GM12865 (cell line): ENCODE measurements around the gene CTSZ.

ENCODE experiments used
- DNase-seq: peaks from one replicate; pipeline ENCODE4 v3.0.0; 2010; ENCODE audit warnings: low read depth
- H3K4me3 ChIP-seq: 2 replicates; pipeline ENCODE4 v1.5.1; 2011; ENCODE audit warnings: mild to moderate bottlenecking, low read depth, low read length, control low read depth
- TF ChIP-seq, protein P1 (sequence below): IDR thresholded peaks from 2 replicates; pipeline ENCODE4 v1.5.1; 2011; ENCODE audit warnings: low read length, control low read depth, low read depth, inconsistent platforms; ENCODE audit not compliant: insufficient read depth; ENCODE audit errors: missing control alignments

Gene CTSZ

DNA sequence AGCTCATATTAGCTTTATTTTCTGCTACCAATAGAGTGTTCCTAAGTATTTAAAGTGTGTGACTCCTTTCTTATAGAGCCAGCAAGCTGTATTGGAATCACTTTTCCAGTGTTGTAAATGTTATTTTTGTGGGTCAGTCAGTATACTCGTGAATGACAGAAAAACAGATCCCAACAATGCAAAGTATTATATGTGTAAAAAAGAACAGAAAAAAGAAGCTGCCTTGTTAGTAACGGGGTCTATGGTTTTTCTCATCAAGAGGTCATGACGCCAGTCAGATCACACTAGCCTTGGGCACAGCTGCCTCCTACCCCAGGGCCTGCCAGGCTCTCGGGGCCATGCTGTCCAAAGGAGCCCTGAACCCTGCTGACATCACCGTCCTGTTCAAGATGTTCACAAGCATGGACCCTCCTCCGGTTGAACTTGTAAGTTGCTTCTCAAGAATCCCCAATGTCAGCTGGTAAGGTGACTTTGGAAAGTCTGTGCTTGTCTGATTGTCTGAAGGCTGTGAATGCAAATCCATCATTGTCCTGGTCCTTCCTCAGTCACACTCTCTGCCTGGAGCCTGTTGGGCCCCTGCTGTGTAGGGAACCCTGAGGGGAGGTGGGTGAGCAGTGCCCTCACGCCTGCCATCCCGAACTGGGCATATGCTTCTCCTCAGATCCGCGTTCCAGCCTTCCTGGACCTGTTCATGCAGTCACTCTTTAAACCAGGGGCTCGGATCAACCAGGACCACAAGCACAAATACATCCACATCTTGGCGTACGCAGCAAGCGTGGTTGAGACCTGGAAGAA is 16.2 kb downstream of the CTSZ start:
- H3K4me3 ChIP-seq = no peak overlapping the region
- no peak for DNase-seq
- TF ChIP-seq, protein P1, sequence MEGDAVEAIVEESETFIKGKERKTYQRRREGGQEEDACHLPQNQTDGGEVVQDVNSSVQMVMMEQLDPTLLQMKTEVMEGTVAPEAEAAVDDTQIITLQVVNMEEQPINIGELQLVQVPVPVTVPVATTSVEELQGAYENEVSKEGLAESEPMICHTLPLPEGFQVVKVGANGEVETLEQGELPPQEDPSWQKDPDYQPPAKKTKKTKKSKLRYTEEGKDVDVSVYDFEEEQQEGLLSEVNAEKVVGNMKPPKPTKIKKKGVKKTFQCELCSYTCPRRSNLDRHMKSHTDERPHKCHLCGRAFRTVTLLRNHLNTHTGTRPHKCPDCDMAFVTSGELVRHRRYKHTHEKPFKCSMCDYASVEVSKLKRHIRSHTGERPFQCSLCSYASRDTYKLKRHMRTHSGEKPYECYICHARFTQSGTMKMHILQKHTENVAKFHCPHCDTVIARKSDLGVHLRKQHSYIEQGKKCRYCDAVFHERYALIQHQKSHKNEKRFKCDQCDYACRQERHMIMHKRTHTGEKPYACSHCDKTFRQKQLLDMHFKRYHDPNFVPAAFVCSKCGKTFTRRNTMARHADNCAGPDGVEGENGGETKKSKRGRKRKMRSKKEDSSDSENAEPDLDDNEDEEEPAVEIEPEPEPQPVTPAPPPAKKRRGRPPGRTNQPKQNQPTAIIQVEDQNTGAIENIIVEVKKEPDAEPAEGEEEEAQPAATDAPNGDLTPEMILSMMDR = no peak

GRCh38 chr20:58989196-58989595 is 17.9 kb downstream of the CTSZ start:
- H3K4me3 ChIP-seq = no peak overlapping the region
- TF ChIP-seq, protein P1 = no peak
- DNase-seq = no peak

GRCh38 chr20:58988565-58988882 is 18.5 kb downstream of the CTSZ start:
- TF ChIP-seq, protein P1 = no peak
- DNase-seq = no peak
- H3K4me3 ChIP-seq = no peak overlapping the region

DNA sequence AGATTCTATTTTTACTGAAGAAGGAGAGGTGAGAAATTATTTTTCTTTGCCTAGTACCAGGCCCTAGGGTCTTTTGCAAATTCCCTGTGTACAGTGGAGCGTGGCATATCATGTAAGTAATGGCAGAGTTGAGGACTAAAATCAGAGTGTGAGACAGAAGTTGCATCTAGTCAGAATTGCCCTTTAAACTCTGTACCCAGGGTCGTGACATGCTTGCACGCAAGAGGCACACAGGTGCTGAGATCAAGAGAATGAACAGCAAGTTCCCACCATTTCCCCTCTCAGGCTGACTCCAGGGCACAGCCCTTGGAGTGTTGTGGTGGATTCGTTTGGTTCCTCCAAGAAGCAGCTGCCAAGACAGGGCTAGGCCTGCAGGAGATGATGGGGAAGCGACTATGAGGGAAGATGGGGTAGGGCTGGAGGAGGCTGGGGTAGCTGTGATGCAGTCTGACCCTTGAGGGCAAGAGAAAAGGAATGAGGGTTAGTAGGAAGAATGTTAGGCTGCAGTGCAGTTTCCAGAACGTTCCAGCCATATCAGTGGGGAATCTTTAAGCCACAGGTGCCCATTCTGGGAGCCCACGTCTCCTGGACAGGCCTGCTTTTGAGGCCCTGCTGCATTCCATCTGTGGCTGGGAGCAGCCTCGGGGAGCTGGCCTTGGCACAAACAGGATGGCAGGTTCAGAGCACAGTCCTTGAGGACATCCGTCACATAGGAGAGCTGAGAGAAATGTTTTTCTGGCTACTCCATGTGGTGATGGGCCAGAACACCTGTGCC is 19.1 kb downstream of the CTSZ start:
- H3K4me3 ChIP-seq = no peak overlapping the region
- TF ChIP-seq, protein P1 = no peak
- DNase-seq = no peak

DNA sequence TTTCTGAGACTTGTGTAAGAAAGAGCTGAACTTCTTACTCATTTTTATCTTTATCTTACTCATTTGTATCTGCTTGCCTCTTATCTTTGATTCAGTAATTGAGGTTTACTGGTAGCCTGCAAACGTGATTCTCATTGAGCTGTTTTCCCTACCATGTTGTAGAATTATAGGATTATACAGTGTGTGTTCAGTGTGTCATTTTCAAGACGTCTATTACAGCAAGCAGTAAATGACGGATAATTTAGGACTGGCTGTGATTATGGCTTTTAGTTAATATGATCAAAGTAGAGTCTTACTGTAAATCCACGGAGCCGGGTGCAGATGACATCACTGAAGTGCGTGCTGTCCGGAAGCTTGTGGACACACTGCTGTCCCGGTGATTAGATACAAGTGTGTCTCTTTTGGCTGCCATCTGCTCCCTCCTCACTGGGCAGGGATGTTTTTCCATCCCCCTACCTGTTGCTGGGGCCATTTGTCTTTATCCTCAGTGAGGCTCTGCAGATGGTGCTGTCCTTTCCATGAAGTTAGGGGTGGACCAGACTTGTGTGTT is 20.0 kb downstream of the CTSZ start:
- H3K4me3 ChIP-seq = no peak overlapping the region
- TF ChIP-seq, protein P1 = no peak
- no peak for DNase-seq

DNA sequence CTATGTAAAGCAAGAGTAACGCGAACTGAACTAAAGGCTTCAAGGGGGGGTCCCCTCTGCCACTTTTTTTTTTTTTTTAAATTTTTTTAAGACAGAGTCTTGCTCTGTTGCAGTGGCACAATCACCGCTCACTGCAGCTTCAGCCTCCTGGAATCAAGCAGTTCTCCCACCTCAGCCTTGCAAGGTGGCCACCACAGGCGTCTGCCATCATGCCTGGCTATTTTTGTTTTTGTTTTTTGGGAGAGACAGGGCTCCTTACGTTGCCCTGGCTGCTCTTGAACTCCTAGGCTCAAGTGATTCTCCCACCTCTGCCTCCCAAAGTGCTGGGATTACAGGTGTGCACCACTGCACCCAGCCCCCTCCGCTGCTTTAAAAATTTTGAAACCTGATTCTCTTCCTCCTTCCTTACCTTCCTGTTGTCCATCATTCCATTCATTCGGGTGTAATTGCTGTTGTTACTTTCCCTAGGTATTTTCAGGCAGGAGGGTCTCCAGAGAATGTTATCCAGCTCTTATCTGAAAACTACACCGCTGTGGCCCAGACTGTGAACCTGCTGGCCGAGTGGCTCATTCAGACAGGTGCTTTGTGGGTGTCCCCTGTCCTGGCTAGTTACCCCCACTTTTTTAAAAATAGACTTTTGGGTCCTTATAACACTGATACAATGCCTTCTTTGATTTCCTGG is 20.6 kb downstream of the CTSZ start:
- H3K4me3 ChIP-seq = no peak overlapping the region
- DNase-seq = no peak
- TF ChIP-seq, protein P1 = no peak
